GM19099 (cell line): Measurements from ENCODE around the gene PRICKLE1.

Source experiments
- POLR2A ChIP-seq: IDR thresholded peaks from 3 replicates; pipeline ENCODE4 v1.6.1; 2011; ENCODE audit warnings: low read depth; ENCODE audit not compliant: insufficient read length; ENCODE audit errors: extremely low read depth

Gene PRICKLE1

DNA sequence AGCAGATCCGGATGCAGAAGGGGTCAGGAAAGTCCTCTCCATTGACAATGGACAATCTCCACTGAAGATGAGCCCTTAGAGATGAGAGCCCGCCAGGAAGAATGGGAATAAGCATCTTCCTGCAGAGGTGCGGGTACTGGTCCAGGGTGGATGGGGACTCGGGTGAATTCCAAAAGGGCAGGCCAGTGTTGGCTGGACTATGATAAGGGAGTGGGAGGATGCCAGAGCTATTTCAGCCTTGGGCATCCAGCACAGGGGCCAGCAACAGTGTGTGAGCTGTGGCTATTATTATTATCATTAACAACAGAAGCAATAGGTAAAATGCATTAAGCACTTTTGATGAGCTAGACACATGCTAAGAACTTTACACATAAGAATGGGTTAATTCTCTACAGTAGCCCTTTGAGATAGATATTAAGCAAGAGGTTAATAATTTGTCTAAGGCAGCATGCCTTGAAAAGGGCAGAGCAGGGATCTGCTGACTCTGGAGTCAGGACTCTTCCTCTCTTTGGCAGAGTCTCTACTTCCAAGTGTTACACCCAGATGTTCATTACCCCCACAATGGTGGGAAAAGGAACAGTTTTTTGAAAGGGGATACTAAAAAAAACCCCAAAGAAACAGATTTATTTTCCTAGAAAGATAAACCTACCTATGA lies 55.2 kb downstream of the PRICKLE1 start:
- TF ChIP-seq POLR2A: no peak

DNA sequence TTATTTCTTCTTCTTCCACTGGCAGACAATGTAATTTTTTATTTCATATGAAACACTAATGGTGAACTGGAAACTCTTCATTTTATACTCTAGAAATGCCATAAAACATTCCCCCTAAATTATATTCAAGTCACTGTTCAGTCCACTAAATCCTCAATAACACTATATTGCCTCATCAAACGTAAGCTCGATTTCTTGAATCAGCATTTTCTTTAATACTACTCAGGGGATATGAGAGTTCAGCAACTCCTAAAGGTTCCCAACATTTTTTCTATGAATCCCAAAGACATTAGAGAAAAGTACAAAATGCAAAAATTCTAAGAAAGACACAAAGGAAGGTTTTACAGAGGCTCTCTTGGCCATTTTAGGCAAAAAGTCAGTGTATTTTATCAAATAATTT lies 59.3 kb downstream of the PRICKLE1 start:
- no peak for TF ChIP-seq POLR2A

DNA sequence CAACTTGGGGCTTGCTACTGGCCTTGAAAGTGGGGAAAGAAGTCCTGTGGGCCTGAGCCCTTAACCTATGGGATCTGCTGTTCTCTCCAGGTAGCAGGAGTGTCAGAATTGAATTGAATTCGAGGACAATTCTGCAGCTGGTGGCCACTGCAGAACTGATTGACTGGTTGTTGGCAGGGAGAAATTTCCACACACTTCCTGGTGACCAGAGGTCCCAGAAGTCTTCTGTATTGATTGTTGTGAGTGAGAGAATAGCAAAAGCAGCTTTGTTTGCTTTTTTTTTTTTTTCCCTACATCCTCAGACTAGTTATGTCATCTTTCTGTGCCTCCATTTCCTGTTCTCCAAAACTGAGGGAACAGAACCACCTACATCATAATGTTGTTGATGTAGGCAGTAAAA lies 64.1 kb downstream of the PRICKLE1 start:
- no peak for TF ChIP-seq POLR2A

DNA sequence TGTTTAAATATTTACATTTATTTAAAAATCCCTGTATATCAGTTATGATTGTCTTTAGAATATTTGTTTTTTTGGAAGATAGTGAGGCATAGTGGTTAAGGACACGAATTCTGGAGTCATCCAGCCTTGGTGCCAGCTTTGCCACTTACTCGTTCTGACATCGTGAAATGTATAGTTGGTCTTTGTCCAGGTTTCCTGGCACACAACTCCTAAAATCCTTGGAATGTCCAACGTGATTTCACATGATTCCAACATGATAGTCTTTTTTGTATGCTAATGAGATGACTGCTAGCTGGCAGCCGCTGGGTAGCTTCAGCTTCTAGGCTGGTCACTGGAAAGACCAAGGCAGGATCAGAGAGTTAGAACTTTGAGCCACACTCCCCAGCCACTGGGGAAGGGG lies 64.8 kb downstream of the PRICKLE1 start:
- no peak for TF ChIP-seq POLR2A

DNA sequence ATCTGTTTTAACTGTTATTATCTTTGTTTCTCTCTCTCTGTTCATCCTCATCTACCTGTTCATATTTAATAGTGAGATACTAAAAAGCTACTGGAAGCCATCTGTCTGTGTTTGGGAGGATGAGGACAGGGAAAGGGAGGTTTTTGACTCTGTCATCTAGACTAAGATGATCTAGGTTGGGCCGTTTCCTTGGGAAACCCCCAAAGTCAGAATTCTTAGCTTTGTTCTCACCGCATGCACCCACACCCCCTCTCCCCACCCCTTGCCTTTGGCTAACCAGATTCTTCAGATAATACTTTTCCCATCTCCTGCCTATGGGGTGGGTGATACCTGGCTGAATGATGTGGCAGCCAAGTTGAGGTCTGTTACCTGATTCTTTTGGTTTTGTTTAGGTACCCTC lies 73.0 kb downstream of the PRICKLE1 start:
- TF ChIP-seq POLR2A: no peak

DNA sequence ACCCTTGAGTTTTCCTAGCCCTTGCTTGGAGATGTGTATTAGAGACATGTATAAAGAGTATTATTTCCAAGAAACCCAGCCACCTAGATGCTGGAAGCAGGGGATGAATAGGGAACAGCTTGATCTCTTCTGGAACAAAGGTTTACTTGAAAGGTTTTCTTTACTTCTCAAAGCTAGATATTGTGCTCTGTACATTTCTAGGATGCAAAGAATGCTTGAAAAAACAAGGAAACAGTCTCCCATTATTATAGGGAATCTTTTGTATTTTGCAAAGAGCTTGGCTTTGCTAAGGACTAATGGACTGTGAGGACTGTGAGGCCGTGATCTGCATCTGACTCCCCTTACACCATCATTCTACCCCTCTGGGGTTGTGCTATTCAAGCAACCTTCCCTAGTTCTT lies 77.9 kb downstream of the PRICKLE1 start:
- TF ChIP-seq POLR2A: no peak

DNA sequence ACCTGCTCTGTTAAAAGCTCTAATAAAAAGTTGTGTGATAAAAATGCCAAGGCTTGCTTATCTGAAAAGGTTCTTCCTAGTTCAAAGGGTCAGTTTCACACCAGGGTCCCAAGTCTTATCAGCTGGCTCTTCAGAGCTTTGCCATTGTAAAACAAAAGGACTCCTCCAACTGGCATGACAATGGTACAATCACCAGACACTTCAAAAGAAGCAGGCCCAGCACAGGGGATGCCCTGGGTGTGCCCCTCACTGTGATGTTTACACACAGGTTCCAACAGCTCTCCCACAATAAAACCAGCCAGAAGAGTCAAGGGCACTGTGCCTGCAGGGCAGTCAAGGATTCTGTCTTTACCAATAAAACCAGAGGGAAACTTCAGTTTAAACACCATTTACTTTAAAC lies 78.7 kb downstream of the PRICKLE1 start:
- no peak for TF ChIP-seq POLR2A

DNA sequence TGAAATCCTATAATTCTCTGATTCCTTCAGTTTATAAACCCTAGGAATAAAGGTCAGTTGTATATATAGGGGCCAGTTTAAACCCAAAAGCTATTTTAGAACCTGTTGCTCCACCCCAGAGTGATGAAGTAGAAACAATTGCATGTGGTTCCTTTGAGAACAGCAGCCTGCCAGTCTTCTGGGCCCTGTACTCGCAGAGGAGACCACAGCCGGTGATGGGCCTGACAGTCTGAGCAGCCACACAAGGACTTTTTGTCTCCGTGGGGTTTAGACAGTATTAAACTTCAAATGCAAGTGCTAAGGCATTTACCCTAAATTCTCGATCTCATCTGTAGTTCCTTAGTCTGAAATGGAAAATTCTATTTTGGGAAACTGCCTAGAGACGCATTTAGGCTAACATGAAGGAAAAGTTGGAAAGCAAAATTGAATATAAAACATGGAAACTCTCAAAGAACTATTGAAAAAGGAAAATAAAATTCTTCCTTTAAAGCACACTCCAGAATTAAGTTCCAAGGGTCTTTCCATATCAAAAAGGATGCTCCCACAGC lies 80.6 kb downstream of the PRICKLE1 start:
- TF ChIP-seq POLR2A: no peak

DNA sequence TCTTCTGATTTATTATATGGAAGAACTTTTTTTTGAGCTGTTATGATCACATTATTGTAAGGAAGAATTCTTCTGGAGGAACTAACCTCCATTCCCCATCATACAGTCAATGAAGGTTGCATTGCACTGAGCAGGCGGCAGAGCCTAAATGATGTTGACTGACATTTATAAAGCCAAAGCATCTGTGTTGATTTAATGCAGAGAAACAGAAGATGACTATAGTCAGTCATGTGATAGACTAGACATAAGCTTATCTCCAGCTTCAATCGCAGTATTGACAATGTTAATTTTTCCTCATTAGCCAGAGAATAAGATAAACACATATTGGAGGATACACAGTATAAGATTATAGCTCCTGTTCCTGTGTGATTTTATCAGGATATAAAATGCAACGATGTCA lies 82.0 kb downstream of the PRICKLE1 start:
- TF ChIP-seq POLR2A: no peak

DNA sequence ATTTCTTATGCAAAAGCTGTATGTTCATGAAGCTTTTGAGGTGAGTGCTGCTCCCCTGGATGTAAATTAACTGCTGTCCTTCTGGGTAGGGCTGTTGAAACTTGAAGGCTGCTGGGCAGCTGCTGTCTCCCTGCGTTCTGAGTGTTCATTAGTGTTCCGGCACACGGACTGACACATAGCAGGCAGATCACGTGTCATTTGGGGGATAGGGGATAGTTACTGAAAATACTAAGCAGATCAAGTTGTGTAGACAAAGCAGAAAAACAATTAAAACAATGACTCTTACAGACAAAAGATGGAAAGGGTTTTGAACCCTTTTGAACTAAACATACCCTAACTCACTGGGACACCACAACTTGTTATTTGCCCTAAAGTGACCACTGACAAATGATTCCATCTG lies 82.5 kb downstream of the PRICKLE1 start:
- no peak for TF ChIP-seq POLR2A

DNA sequence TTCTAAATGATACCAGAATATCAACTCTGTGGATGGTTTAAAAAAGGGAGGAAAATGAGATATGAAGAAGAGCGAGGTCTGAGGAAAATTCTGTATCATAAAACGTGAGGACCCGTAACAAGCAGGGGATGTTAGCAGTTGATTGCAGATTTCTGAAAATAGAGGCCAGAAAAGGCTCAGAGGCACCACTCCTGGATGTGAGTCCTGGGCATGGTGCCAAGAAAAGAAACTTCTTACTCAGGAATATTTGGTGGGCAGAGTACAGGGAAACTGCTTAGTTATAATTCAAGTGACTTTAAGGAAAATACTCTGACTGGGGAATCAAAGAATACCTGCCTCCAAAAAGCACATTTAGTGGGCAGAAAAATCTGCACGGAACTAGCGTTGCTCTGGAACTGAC lies 85.5 kb downstream of the PRICKLE1 start:
- TF ChIP-seq POLR2A: no peak

DNA sequence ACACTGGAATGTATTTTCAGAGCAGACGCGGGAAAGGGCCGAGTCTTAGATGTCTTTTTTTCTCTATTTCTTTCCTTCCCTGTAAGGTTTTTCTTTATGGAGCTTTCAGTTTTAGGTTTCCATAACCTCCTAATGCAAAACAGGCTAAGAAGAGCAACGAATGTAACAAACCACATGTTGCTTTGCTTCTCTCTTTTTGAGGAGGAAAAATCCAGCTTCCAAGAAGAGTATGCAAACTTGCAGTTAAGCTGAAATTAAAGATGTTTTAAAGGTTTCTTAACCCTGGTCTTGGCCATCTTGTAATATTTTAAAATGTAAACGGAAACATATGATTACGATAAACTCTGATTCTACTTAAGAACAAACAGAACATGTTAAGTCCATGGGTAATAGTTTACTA lies 86.9 kb downstream of the PRICKLE1 start:
- TF ChIP-seq POLR2A: no peak

DNA sequence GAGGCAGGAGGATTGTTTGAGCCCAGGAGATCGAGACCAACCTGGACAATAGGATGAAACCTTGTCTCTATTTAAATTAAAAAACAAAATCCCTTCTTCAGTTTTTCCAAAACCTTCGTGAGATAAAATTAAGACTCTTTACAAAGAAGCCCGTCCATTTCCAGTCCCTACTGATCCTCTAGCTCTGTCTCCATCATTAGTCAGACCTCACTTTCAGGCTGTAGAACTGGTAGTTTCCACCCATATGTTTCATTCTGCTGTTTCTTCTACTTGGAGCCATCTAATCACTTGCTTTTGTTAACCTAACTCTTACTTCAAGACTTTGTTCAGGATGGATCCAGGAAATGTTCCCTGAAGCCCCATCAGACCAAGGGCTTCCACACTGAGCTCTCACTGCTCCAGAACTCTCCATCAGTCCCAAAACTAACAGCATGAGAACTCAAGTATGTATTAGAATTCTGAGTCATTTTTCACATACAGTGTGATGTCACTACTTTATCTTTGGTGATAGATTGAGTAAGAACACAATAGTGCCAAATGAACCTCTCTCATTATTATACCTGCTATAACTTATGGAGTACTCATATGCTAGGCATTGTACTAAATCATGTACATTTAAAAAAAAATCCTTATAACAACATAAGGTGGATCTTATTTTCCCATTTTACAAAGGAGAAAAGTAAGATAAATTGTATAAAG lies 90.8 kb downstream of the PRICKLE1 start:
- no peak for TF ChIP-seq POLR2A

DNA sequence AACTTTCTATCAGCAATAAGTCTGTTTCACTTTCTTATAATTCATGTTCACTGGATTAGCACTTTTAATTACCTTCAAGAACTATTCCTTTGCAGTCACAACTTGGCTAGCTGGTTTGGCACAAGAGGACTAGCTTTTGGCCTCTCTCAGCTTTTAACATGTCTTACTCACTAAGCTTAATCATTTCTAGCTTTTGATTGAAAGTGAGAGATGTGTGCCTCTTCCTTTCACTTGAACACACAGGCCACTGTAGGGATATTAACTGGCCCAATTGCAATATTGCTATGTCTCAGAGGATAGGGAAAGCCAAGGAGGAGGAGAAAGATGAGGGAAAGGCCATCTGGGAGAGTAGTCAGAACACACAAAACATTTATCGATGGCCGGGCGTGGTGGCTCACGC lies 92.7 kb downstream of the PRICKLE1 start:
- no peak for TF ChIP-seq POLR2A

DNA sequence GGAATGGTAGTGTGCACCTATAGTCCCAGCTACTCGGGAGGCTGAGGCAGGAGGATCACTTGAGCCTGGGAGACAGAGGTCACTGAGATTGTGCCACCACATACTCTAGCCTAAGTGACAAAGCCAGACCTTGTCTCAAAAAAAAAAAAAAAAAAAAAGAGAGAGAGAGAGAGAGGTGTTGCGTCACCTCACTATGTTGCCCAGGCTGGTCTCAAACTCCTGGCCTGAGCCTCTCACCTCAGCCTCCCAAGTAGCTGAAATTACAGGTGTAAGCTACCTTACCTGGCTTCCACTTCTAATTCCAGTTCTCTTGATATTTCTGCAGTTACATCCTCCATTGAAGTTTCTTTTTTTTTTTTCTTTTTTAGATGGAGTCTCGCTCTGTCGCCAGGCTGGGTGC lies 94.3 kb downstream of the PRICKLE1 start:
- TF ChIP-seq POLR2A: no peak

DNA sequence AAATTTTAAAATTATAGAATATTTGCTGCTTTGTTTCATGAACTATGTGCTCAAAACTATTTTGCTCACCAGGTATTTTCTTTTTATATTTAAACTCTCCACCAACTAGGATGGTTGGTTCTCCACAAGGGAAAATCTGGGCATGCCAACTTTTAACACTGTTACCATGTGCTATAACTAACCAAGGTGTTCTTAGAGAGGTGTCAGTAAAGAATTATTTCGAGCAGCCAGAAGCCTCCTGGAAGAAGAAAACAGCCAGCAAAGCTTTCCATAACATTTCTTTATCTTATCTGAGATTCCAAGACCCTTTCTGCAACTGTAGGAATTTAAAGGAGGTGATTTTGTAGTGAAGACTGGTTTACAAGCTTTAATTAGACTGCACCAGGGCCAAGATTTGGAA lies 97.3 kb downstream of the PRICKLE1 start:
- TF ChIP-seq POLR2A: no peak
